Endothelial cell of umbilical vein (primary cell): Measurements from ENCODE around the gene ITPR1. TPM values are rescaled to one million over a fixed set of nuclear protein-coding genes. Genes with fewer than 3 reads are reported as not detected.
A peak's percentile ranks its signal among the peaks of the same experiment; 100 is the strongest.

Experiments used
- BruUV-seq: library from RNA; stranded (reverse); fragments of 400-500 nt; replicated peaks from 2 replicates; lab custom pipeline; 2021; lab: Mats Ljungman, UMichigan
- CTCF ChIA-PET: fragments of 300-600, 350-600 bp; sonication (Branson Sonifier 250); formaldehyde crosslinking; loops from one replicate; lab custom pipeline; 2021; ENCODE audit warnings: antibody characterized with exemption, inconsistent platforms; lab: Charles Lee
- POLR2A ChIA-PET: fragments of 300-600, 350-600 bp; sonication (Branson Sonifier 250); formaldehyde crosslinking; loops from one replicate; lab custom pipeline; 2021; ENCODE audit warnings: antibody characterized with exemption, inconsistent platforms; lab: Charles Lee
- DNase-seq: peaks from one replicate; pipeline ENCODE4 v3.0.0-alpha.2; 2011; ENCODE audit warnings: low read depth, low spot score
- FAIRE-seq: peaks from 2 replicates; lab custom pipeline; 2011; peaks lifted over from hg19 to GRCh38; lab: Jason Lieb, UNC
- H2AFZ ChIP-seq: 2 replicates; pipeline ENCODE4 v1.6.0; 2012; ENCODE audit warnings: low read depth, low read length, control low read depth, inconsistent platforms
- H3K27ac ChIP-seq: 2 replicates; pipeline ENCODE4 v1.5.1; 2011; ENCODE audit warnings: low read depth, mild to moderate bottlenecking, control low read depth, low read length, moderate library complexity; ENCODE audit not compliant: insufficient read depth
- H3K27me3 ChIP-seq, 2 experiments: 2 replicates each; pipeline versions ENCODE4 v1.6.0 to v1.6.1; 2011; ENCODE audit warnings: low read length in 2 of 2, mixed read lengths in 1 of 2; ENCODE audit not compliant: control insufficient read depth in 2 of 2, insufficient read depth in 2 of 2
- H3K36me3 ChIP-seq, 2 experiments: 2 replicates in 1 of 2; 3 replicates in 1 of 2; pipeline ENCODE4 v1.5.1; 2011; ENCODE audit warnings: low read length in 2 of 2, mild to moderate bottlenecking in 1 of 2, moderate library complexity in 1 of 2; ENCODE audit not compliant: control insufficient read depth in 2 of 2, insufficient read depth in 2 of 2; ENCODE audit errors: extremely low read depth in 1 of 2
- H3K4me1 ChIP-seq: 3 replicates; pipeline ENCODE4 v1.5.1; 2011; ENCODE audit warnings: mild to moderate bottlenecking, low read length; ENCODE audit not compliant: control insufficient read depth, insufficient read depth; ENCODE audit errors: extremely low read depth
- H3K4me2 ChIP-seq: 2 replicates; pipeline ENCODE4 v1.6.1; 2011; ENCODE audit warnings: low read length, control low read depth, mixed read lengths; ENCODE audit not compliant: insufficient read depth
- H3K4me3 ChIP-seq, 3 experiments: fragments of 200-600 bp in 1 of 3; sonication (generic), shearing (Covaris generic) in 1 of 3; replicated peaks in 1 of 3; 2 replicates each; pipeline ENCODE4 v1.5.1; 2011 to 2016; ENCODE audit warnings: control low read depth in 3 of 3, low read length in 3 of 3, mild to moderate bottlenecking in 2 of 3, inconsistent platforms in 1 of 3, low read depth in 1 of 3, moderate library complexity in 1 of 3; ENCODE audit not compliant: insufficient read depth in 1 of 3
- H3K79me2 ChIP-seq: 2 replicates; pipeline ENCODE4 v1.6.0; 2012; ENCODE audit warnings: low read length, inconsistent platforms; ENCODE audit not compliant: control insufficient read depth, insufficient read depth
- H3K9ac ChIP-seq: replicated peaks from 2 replicates; pipeline ENCODE3; 2011; ENCODE audit warnings: low read length, control low read depth; ENCODE audit not compliant: insufficient read depth; ENCODE audit errors: extremely low read depth
- H3K9me1 ChIP-seq: replicated peaks from 3 replicates; pipeline ENCODE4 v1.6.0; 2011; ENCODE audit warnings: mild to moderate bottlenecking, low read length; ENCODE audit not compliant: control insufficient read depth, insufficient read depth; ENCODE audit errors: extremely low read depth
- H3K9me3 ChIP-seq: replicated peaks from 2 replicates; pipeline ENCODE4 v1.5.1; 2012; ENCODE audit warnings: low read length, inconsistent platforms; ENCODE audit not compliant: control insufficient read depth, insufficient read depth
- H4K20me1 ChIP-seq: replicated peaks from 2 replicates; pipeline ENCODE3; 2011; ENCODE audit warnings: mild to moderate bottlenecking, low read length; ENCODE audit not compliant: control insufficient read depth, insufficient read depth; ENCODE audit errors: extremely low read depth
- EZH2 ChIP-seq: IDR thresholded peaks from 2 replicates; pipeline ENCODE4 v1.6.1; 2012; ENCODE audit warnings: borderline replicate concordance, low read depth, mild to moderate bottlenecking, moderate library complexity, low read length, inconsistent platforms; ENCODE audit not compliant: severe bottlenecking
- FOS ChIP-seq: IDR thresholded peaks from 2 replicates; pipeline ENCODE4 v1.6.1; 2011; ENCODE audit warnings: mild to moderate bottlenecking, low read length, moderate library complexity, borderline replicate concordance; ENCODE audit not compliant: insufficient read depth
- GATA2 ChIP-seq: IDR thresholded peaks from 2 replicates; pipeline ENCODE4 v1.7.0; 2011; ENCODE audit warnings: low read depth, mild to moderate bottlenecking, moderate library complexity, mixed read lengths, low read length; ENCODE audit not compliant: insufficient read length, insufficient read depth
- JUN ChIP-seq: IDR thresholded peaks from 2 replicates; pipeline ENCODE4 v1.6.1; 2011; ENCODE audit warnings: borderline replicate concordance, low read depth; ENCODE audit not compliant: insufficient read length, insufficient read depth
- MYC ChIP-seq: IDR thresholded peaks from one replicate; pipeline ENCODE4 v1.6.1; 2011; ENCODE audit warnings: mild to moderate bottlenecking, low read depth, low read length
- POLR2A ChIP-seq: IDR thresholded peaks from 2 replicates; pipeline ENCODE4 v1.6.1; 2012; ENCODE audit warnings: low read depth, mild to moderate bottlenecking, control low read depth, low read length
- POLR2AphosphoS5 ChIP-seq: IDR thresholded peaks from 2 replicates; pipeline ENCODE4 v1.6.1; 2012; ENCODE audit warnings: low read depth, mild to moderate bottlenecking, control low read depth, low read length, moderate library complexity; ENCODE audit not compliant: insufficient read depth
- dilution Hi-C: fragments of 300-500 bp; cut with MboI; formaldehyde crosslinking; loops from one replicate; pipeline ENCODE4 v1.15.0; 2019; ENCODE audit warnings: low sequenced_read_pairs; ENCODE audit not compliant: extremely low pct_ligation_motif_present
- intact Hi-C: fragments of 100-400 bp; cut with micrococcal nuclease; formaldehyde crosslinking; loops from one replicate; pipeline ENCODE4 v1.10.0; 2022
- polyA plus RNA-seq, 4 experiments: library from polyadenylated mRNA; depleted of rRNA in 3 of 4; stranded (reverse) in 3 of 4; unstranded in 1 of 4; fragments of >200 nt; gene quantifications; 2 replicates each; pipeline versions ENCODE4 v1.2.1 to v1.2.3, GENCODE V29; 2011 to 2012; ENCODE audit warnings: missing spikeins in 1 of 4
- total RNA-seq: library from RNA; stranded (reverse); gene quantifications from 2 replicates; pipeline ENCODE4 v1.2.3, GENCODE V29; 2021
- TF ChIP-seq, protein P1 (sequence below): IDR thresholded peaks from 2 replicates; pipeline ENCODE4 v1.6.1; 2011; ENCODE audit not compliant: insufficient read depth, insufficient read length
- TF ChIP-seq, protein P2 (sequence below), 2 donors: IDR thresholded peaks; 1 replicate in 1 of 2; 2 replicates in 1 of 2; pipeline ENCODE4 v1.5.1; 2011; ENCODE audit warnings: low read length in 2 of 2, mild to moderate bottlenecking in 2 of 2, moderate library complexity in 2 of 2, control low read depth in 1 of 2, inconsistent platforms in 1 of 2, low read depth in 1 of 2; ENCODE audit not compliant: insufficient read depth in 1 of 2; ENCODE audit errors: extremely low read depth in 1 of 2

ITPR1 gene
- total and polyA plus RNA-seq, 2 donors (not counting 3 experiments of a cell fraction or from before 2014, with no cell fraction given): 5.1 to 16.1 TPM

DNA sequence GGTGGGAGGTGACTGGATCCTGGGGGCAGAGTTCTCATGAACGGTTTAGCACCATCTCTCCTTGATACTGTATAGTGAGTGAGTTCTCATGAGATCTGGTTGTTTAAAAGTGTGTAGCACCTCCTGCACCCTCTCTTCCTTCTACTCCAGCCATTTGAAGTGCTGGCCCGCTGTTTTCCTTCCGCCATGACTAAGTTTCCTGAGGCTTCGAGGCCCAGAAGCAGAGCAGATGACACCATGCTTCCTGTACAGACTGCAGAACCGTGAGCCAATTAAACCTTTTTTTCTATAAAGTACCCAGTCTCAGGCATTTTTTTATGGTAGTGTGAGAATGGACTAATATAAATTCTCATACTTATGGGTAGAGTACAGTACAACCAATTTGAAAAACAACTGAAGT is 362.5 kb downstream of the ITPR1 start:
- no peaks in the 10 kb centered on the region for H3K79me2 ChIP-seq

More for the DNA sequence above, 362.5 kb downstream of the ITPR1 start:
- FAIRE-seq: peak; percentile 88
- peak overlapping the region; percentile 49 for H3K9ac ChIP-seq
- ChIA-PET CTCF (no interaction called here), POLR2A (no interaction called here)
- no peak overlapping the region for H3K4me3 ChIP-seq
- no peaks in the 10 kb centered on the region for H3K36me3 ChIP-seq
- peak; percentile 96 for DNase-seq
- TF ChIP-seq, protein P1, sequence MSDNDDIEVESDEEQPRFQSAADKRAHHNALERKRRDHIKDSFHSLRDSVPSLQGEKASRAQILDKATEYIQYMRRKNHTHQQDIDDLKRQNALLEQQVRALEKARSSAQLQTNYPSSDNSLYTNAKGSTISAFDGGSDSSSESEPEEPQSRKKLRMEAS: no peak
- no peak for TF ChIP-seq EZH2
- TF ChIP-seq POLR2AphosphoS5: peak; percentile 82
- TF ChIP-seq JUN: peak; percentile 88
- TF ChIP-seq, protein P2, sequence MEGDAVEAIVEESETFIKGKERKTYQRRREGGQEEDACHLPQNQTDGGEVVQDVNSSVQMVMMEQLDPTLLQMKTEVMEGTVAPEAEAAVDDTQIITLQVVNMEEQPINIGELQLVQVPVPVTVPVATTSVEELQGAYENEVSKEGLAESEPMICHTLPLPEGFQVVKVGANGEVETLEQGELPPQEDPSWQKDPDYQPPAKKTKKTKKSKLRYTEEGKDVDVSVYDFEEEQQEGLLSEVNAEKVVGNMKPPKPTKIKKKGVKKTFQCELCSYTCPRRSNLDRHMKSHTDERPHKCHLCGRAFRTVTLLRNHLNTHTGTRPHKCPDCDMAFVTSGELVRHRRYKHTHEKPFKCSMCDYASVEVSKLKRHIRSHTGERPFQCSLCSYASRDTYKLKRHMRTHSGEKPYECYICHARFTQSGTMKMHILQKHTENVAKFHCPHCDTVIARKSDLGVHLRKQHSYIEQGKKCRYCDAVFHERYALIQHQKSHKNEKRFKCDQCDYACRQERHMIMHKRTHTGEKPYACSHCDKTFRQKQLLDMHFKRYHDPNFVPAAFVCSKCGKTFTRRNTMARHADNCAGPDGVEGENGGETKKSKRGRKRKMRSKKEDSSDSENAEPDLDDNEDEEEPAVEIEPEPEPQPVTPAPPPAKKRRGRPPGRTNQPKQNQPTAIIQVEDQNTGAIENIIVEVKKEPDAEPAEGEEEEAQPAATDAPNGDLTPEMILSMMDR (IDR thresholded peaks at IDR 0.05; ENCODE audit: extremely low read depth in 1 of 2, insufficient read depth in 1 of 2, low read depth in 1 of 2, low read length in 2 of 2): no peak
- peak; percentile 87 for TF ChIP-seq FOS
- peak; percentile 31 for TF ChIP-seq GATA2
- TF ChIP-seq POLR2A: no peak
- TF ChIP-seq MYC: no peak
- dilution Hi-C loops: no loop called here
- no TSS peak for BruUV-seq
- no peaks in the 10 kb centered on the region for H4K20me1 ChIP-seq
- H3K9me1 ChIP-seq: no peaks in the 10 kb centered on the region
- peak overlapping the region; percentile 10 for H2AFZ ChIP-seq
- peaks cover 48% of the 10 kb centered on the region for H3K4me1 ChIP-seq
- H3K27me3 ChIP-seq: no peaks in the 10 kb centered on the region
- H3K4me2 ChIP-seq: peak overlapping the region; percentile 23
- peak overlapping the region; percentile 85 for H3K27ac ChIP-seq
- no peaks in the 10 kb centered on the region for H3K9me3 ChIP-seq
- intact Hi-C loops: loop anchor here (1.0 kb wide), 5 partner anchors 41 to 168 kb away; no protein-coding TSS in a partner anchor
